Lower leg skin (tissue), 3 donors: ENCODE measurements around the gene SCGB1D1.

Source experiments
- CTCF ChIP-seq, 3 donors: fragments of 450-650 bp; IDR thresholded peaks; one replicate each; pipeline ENCODE4 v1.5.1; 2016; ENCODE audit warnings: antibody characterized with exemption in 3 of 3, mild to moderate bottlenecking in 3 of 3, moderate library complexity in 2 of 3
- POLR2A ChIP-seq, 2 donors: fragments of 450-650 bp; IDR thresholded peaks; one replicate each; pipeline ENCODE4 v1.6.1; 2016 to 2017; ENCODE audit warnings: antibody characterized with exemption in 2 of 2, mild to moderate bottlenecking in 1 of 2, moderate library complexity in 1 of 2

- TF ChIP-seq CTCF (IDR thresholded peaks at IDR 0.05), result no peak
- TF ChIP-seq POLR2A (IDR thresholded peaks at IDR 0.05), result no peak
These were observed 20.6 kb upstream of the SCGB1D1 start for GRCh38 chr11:62169448-62169847.
